HepG2 (cell line): Measurements from ENCODE around the gene GGTA1. TPM values are rescaled to one million over a fixed set of nuclear protein-coding genes. Genes with fewer than 3 reads are reported as not detected.

Source experiments
- ATF7-NPFF ChIP-seq: sonication (generic); formaldehyde crosslinking; IDR thresholded peaks from 2 replicates; pipeline ENCODE4 v1.8.1; 2023; ENCODE audit warnings: mild to moderate bottlenecking, low read depth, missing genetic modification reagents, moderate library complexity
- GABPB1 ChIP-seq: IDR thresholded peaks from 2 replicates; pipeline ENCODE4 v1.6.1; 2016; ENCODE audit warnings: mild to moderate bottlenecking, missing genetic modification reagents, moderate library complexity, missing compliant biosample characterization
- JARID2 ChIP-seq: sonication (generic); formaldehyde crosslinking; IDR thresholded peaks from 2 replicates; pipeline ENCODE4 v1.8.1; 2023; ENCODE audit warnings: missing genetic modification reagents, inconsistent platforms; ENCODE audit not compliant: insufficient replicate concordance
- NCOA1 ChIP-seq: sonication (generic); formaldehyde crosslinking; IDR thresholded peaks from 2 replicates; pipeline ENCODE4 v1.9.0; 2021; ENCODE audit warnings: missing genetic modification reagents
- PRPF4 ChIP-seq: fragments of 200-400 bp; formaldehyde crosslinking; IDR thresholded peaks from 2 replicates; pipeline ENCODE4 v1.6.1; 2016; ENCODE audit warnings: low read length, low read depth; ENCODE audit not compliant: poor library complexity, severe bottlenecking
- RFX3 ChIP-seq: IDR thresholded peaks from 2 replicates; pipeline ENCODE4 v1.6.1; 2016; ENCODE audit warnings: missing biosample characterization, missing genetic modification reagents
- SIX1 ChIP-seq: sonication (generic); formaldehyde crosslinking; IDR thresholded peaks from 2 replicates; pipeline ENCODE4 v1.4.0; 2020; ENCODE audit warnings: missing genetic modification reagents, borderline replicate concordance
- THYN1 ChIP-seq: sonication (generic); formaldehyde crosslinking; IDR thresholded peaks from 2 replicates; pipeline ENCODE4 v1.8.1; 2023; ENCODE audit warnings: low read depth, mild to moderate bottlenecking, moderate library complexity, missing genetic modification reagents, borderline replicate concordance
- ZFX ChIP-seq: sonication (generic); formaldehyde crosslinking; IDR thresholded peaks from 2 replicates; pipeline ENCODE4 v1.4.0; 2020; ENCODE audit warnings: mild to moderate bottlenecking, low read depth, missing genetic modification reagents, moderate library complexity
- ZIK1 ChIP-seq: sonication (generic); formaldehyde crosslinking; IDR thresholded peaks from 2 replicates; pipeline ENCODE4 v1.5.0; 2020; ENCODE audit warnings: mild to moderate bottlenecking, low read depth, missing genetic modification reagents, borderline replicate concordance
- ZNF180 ChIP-seq: sonication (generic); formaldehyde crosslinking; IDR thresholded peaks from 2 replicates; pipeline ENCODE4 v1.4.0; 2020; ENCODE audit warnings: low read depth, missing genetic modification reagents, borderline replicate concordance
- ZNF20 ChIP-seq: sonication (generic); formaldehyde crosslinking; IDR thresholded peaks from 2 replicates; pipeline ENCODE4 v1.4.0; 2020; ENCODE audit warnings: mild to moderate bottlenecking, moderate library complexity, missing genetic modification reagents
- ZNF292 ChIP-seq: sonication (generic); formaldehyde crosslinking; IDR thresholded peaks from 2 replicates; pipeline ENCODE4 v1.8.1; 2022; ENCODE audit warnings: mild to moderate bottlenecking, low read depth, missing genetic modification reagents, borderline replicate concordance
- ZNF496 ChIP-seq: sonication (generic); formaldehyde crosslinking; IDR thresholded peaks from 2 replicates; pipeline ENCODE4 v1.8.1; 2023; ENCODE audit warnings: mild to moderate bottlenecking, moderate library complexity, missing genetic modification reagents; ENCODE audit not compliant: insufficient replicate concordance
- ZNF652 ChIP-seq: IDR thresholded peaks from 2 replicates; pipeline ENCODE4 v1.6.1; 2016; ENCODE audit warnings: low read depth, borderline replicate concordance
- ZSCAN30 ChIP-seq: sonication (generic); formaldehyde crosslinking; IDR thresholded peaks from 2 replicates; pipeline ENCODE4 v1.5.0; 2020; ENCODE audit warnings: mild to moderate bottlenecking, missing genetic modification reagents
- polyA plus RNA-seq, 8 experiments: library from polyadenylated mRNA; depleted of rRNA in 3 of 8; stranded (reverse) in 7 of 8; unstranded in 1 of 8; fragments of >200 nt; fragmentation: Illumina TruSeq in 4 of 8; extraction: Trizol in 4 of 8; gene quantifications; 2 replicates each; pipeline versions ENCODE4 v1.2.1 to v1.2.3, GENCODE V29; 2011 to 2016; ENCODE audit warnings: low read depth in 4 of 8, missing spikeins in 1 of 8, mixed read lengths in 1 of 8; ENCODE audit not compliant: insufficient read depth in 1 of 8
- total RNA-seq, 5 experiments: library from RNA; depleted of rRNA; stranded (reverse); fragments of >200 nt; fragmentation: Illumina TruSeq; extraction: Trizol; gene quantifications; 2 replicates each; pipeline ENCODE4 v1.2.3, GENCODE V29; 2016; ENCODE audit warnings: low read depth in 1 of 5
- TF ChIP-seq, protein P1 (sequence below): sonication (generic); formaldehyde crosslinking; IDR thresholded peaks from 2 replicates; pipeline ENCODE4 v1.5.0; 2020; ENCODE audit warnings: missing genetic modification reagents, mild to moderate bottlenecking, borderline replicate concordance
- TF ChIP-seq, protein P2 (sequence below): sonication (generic); formaldehyde crosslinking; IDR thresholded peaks from 2 replicates; pipeline ENCODE4 v1.4.0; 2020; ENCODE audit warnings: missing genetic modification reagents
- TF ChIP-seq, protein P3 (sequence below): IDR thresholded peaks from 2 replicates; pipeline ENCODE4 v1.6.1; 2012; ENCODE audit warnings: low read depth, low read length, improper control_type of control experiment
- TF ChIP-seq, protein P4 (sequence below): sonication (generic); formaldehyde crosslinking; IDR thresholded peaks from 2 replicates; pipeline ENCODE4 v1.5.0; 2020; ENCODE audit warnings: missing genetic modification reagents, mild to moderate bottlenecking, borderline replicate concordance
- TF ChIP-seq, protein P5 (sequence below): sonication (generic); formaldehyde crosslinking; IDR thresholded peaks from 2 replicates; pipeline ENCODE4 v1.5.1; 2020; ENCODE audit warnings: missing genetic modification reagents, mild to moderate bottlenecking, borderline replicate concordance
- TF ChIP-seq, protein P6 (sequence below): sonication (generic); formaldehyde crosslinking; IDR thresholded peaks from 2 replicates; pipeline ENCODE4 v1.4.0; 2020; ENCODE audit warnings: missing genetic modification reagents, borderline replicate concordance

Gene GGTA1
- total and polyA plus RNA-seq, 2 of the 13 experiments (the other 11 are each of a cell fraction or from before 2014, with no cell fraction given) = not detected

DNA sequence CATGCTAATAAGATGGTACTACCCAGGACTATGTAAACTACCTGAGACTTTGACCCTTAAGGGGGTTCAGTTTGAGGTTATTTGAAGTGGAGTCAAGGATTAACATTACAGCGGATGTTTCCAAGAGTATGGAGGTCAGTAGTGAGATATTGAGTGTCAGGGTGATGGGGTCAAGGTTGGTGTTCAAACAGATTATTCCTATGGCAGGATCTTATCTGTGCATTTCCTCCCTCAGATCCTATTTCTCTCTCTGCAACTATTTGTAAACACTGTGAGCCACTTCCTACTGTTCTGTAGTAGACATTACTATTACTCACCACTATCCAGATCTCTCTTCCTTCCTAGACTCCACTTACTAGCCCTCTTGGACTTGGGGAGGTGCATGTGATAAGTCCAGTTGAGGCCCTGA is 75.6 kb downstream of the GGTA1 start (continued):
- TF ChIP-seq, protein P1, sequence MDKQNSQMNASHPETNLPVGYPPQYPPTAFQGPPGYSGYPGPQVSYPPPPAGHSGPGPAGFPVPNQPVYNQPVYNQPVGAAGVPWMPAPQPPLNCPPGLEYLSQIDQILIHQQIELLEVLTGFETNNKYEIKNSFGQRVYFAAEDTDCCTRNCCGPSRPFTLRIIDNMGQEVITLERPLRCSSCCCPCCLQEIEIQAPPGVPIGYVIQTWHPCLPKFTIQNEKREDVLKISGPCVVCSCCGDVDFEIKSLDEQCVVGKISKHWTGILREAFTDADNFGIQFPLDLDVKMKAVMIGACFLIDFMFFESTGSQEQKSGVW (CRISPR knock-in tag) = no peak
- TF ChIP-seq, protein P2, sequence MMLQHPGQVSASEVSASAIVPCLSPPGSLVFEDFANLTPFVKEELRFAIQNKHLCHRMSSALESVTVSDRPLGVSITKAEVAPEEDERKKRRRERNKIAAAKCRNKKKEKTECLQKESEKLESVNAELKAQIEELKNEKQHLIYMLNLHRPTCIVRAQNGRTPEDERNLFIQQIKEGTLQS (CRISPR knock-in tag) = no peak
- TF ChIP-seq NCOA1 (0 out of 2 replicates have a peak, but pooled peaks have one; percentile 24), JARID2 (CRISPR knock-in tag) (no peak), ZNF496 (CRISPR knock-in tag) (no peak), ATF7-NPFF (CRISPR knock-in tag) (no peak), ZNF180 (CRISPR knock-in tag) (no peak), ZFX (CRISPR knock-in tag) (no peak), SIX1 (CRISPR knock-in tag) (peak; percentile 96), ZNF652 (CRISPR knock-in tag) (no peak), PRPF4 (no peak), ZNF292 (CRISPR knock-in tag) (no peak), ZNF20 (no peak), GABPB1 (peak; percentile 36; the same call in 1 of the 2 replicates), ZSCAN30 (no peak), RFX3 (CRISPR knock-in tag) (no peak), THYN1 (CRISPR knock-in tag) (no peak), ZIK1 (CRISPR knock-in tag) (no peak)
- TF ChIP-seq, protein P3, sequence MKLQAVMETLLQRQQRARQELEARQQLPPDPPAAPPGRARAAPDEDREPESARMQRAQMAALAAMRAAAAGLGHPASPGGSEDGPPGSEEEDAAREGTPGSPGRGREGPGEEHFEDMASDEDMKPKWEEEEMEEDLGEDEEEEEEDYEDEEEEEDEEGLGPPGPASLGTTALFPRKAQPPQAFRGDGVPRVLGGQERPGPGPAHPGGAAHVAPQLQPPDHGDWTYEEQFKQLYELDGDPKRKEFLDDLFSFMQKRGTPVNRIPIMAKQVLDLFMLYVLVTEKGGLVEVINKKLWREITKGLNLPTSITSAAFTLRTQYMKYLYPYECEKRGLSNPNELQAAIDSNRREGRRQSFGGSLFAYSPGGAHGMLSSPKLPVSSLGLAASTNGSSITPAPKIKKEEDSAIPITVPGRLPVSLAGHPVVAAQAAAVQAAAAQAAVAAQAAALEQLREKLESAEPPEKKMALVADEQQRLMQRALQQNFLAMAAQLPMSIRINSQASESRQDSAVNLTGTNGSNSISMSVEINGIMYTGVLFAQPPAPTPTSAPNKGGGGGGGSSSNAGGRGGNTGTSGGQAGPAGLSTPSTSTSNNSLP = no peak
- TF ChIP-seq, protein P4, sequence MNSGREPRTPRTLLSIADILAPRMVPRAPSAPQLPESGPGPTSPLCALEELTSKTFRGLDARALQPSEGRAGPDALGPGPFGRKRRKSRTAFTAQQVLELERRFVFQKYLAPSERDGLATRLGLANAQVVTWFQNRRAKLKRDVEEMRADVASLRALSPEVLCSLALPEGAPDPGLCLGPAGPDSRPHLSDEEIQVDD (CRISPR knock-in tag) = no peak
- TF ChIP-seq, protein P5, sequence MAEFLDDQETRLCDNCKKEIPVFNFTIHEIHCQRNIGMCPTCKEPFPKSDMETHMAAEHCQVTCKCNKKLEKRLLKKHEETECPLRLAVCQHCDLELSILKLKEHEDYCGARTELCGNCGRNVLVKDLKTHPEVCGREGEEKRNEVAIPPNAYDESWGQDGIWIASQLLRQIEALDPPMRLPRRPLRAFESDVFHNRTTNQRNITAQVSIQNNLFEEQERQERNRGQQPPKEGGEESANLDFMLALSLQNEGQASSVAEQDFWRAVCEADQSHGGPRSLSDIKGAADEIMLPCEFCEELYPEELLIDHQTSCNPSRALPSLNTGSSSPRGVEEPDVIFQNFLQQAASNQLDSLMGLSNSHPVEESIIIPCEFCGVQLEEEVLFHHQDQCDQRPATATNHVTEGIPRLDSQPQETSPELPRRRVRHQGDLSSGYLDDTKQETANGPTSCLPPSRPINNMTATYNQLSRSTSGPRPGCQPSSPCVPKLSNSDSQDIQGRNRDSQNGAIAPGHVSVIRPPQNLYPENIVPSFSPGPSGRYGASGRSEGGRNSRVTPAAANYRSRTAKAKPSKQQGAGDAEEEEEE (CRISPR knock-in tag) = no peak
- TF ChIP-seq, protein P6, sequence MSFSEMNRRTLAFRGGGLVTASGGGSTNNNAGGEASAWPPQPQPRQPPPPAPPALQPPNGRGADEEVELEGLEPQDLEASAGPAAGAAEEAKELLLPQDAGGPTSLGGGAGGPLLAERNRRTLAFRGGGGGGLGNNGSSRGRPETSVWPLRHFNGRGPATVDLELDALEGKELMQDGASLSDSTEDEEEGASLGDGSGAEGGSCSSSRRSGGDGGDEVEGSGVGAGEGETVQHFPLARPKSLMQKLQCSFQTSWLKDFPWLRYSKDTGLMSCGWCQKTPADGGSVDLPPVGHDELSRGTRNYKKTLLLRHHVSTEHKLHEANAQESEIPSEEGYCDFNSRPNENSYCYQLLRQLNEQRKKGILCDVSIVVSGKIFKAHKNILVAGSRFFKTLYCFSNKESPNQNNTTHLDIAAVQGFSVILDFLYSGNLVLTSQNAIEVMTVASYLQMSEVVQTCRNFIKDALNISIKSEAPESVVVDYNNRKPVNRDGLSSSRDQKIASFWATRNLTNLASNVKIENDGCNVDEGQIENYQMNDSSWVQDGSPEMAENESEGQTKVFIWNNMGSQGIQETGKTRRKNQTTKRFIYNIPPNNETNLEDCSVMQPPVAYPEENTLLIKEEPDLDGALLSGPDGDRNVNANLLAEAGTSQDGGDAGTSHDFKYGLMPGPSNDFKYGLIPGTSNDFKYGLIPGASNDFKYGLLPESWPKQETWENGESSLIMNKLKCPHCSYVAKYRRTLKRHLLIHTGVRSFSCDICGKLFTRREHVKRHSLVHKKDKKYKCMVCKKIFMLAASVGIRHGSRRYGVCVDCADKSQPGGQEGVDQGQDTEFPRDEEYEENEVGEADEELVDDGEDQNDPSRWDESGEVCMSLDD (CRISPR knock-in tag) = no peak
